A673 (cell line): ENCODE measurements around the gene IPO8. TPM values are rescaled to one million over a fixed set of nuclear protein-coding genes. Genes with fewer than 3 reads are reported as not detected.

ENCODE experiments used
- BruUV-seq: library from RNA; stranded (reverse); fragments of 400-500 nt; replicated peaks from 2 replicates; lab custom pipeline; 2021; lab: Mats Ljungman, UMichigan
- CTCF ChIA-PET: fragments of 300-600 bp; sonication (Branson Sonifier 250); formaldehyde crosslinking; loops from one replicate; lab custom pipeline; 2022; ENCODE audit warnings: antibody characterized with exemption; lab: Charles Lee
- POLR2A ChIA-PET: fragments of 300-600 bp; sonication (Branson Sonifier 250); formaldehyde crosslinking; loops from one replicate; lab custom pipeline; 2022; ENCODE audit warnings: antibody characterized with exemption; ENCODE audit not compliant: low non-redundant PET; lab: Charles Lee
- DNase-seq: peaks from one replicate; pipeline ENCODE4 v3.0.0-alpha.2; 2015; ENCODE audit warnings: low spot score
- H3K27ac ChIP-seq: fragments of 200-600 bp; sonication (generic); 2 replicates; pipeline ENCODE4 v1.5.1; 2016; ENCODE audit warnings: mixed run types, low read depth, mild to moderate bottlenecking, mixed read lengths, antibody characterized with exemption, low read length; ENCODE audit not compliant: poor library complexity, severe bottlenecking
- H3K27me3 ChIP-seq: fragments of 200-600 bp; sonication (generic); replicated peaks from 2 replicates; pipeline ENCODE4 v1.6.1; 2017; ENCODE audit warnings: mixed run types, low read depth, mild to moderate bottlenecking, mixed read lengths, antibody characterized with exemption, low read length; ENCODE audit not compliant: insufficient read depth, poor library complexity
- H3K36me3 ChIP-seq: fragments of 200-600 bp; sonication (generic); 2 replicates; pipeline ENCODE4 v1.6.1; 2016; ENCODE audit warnings: mixed run types, mild to moderate bottlenecking, mixed read lengths, antibody characterized with exemption, low read length; ENCODE audit not compliant: insufficient read depth, poor library complexity, severe bottlenecking
- H3K4me1 ChIP-seq: fragments of 200-600 bp; sonication (generic); 2 replicates; pipeline ENCODE4 v1.6.1; 2017; ENCODE audit warnings: mixed run types, mild to moderate bottlenecking, mixed read lengths, antibody characterized with exemption, low read length; ENCODE audit not compliant: insufficient read depth, poor library complexity, severe bottlenecking
- H3K4me3 ChIP-seq: fragments of 200-600 bp; sonication (generic); 2 replicates; pipeline ENCODE4 v1.5.1; 2016; ENCODE audit warnings: low read depth, mixed run types, mild to moderate bottlenecking, mixed read lengths, low read length; ENCODE audit not compliant: poor library complexity, severe bottlenecking
- H3K9me3 ChIP-seq: fragments of 200-600 bp; sonication (generic); 2 replicates; pipeline ENCODE4 v1.6.1; 2016; ENCODE audit warnings: mixed run types, low read depth, mild to moderate bottlenecking, mixed read lengths, antibody characterized with exemption, low read length; ENCODE audit not compliant: poor library complexity, severe bottlenecking
- EZH2 ChIP-seq: fragments of 200-600 bp; sonication (generic); IDR thresholded peaks from 2 replicates; pipeline ENCODE4 v1.6.1; 2017; ENCODE audit warnings: borderline replicate concordance, low read depth, mild to moderate bottlenecking, mixed read lengths, antibody characterized with exemption, low read length; ENCODE audit not compliant: poor library complexity, severe bottlenecking
- intact Hi-C: fragments of 100-400 bp; cut with micrococcal nuclease; formaldehyde crosslinking; loops from one replicate; pipeline ENCODE4 v1.10.0; 2022; ENCODE audit not compliant: unreplicated experiment
- total RNA-seq: library from RNA; stranded (reverse); gene quantifications from 2 replicates; pipeline ENCODE4 v1.2.3, GENCODE V29; 2021
- TF ChIP-seq, protein P1 (sequence below): fragments of 300-800, 200-600 bp; sonication (generic); conservative IDR thresholded peaks from 2 replicates; pipeline ENCODE4 v1.5.1; 2017; ENCODE audit warnings: low read depth, mild to moderate bottlenecking, antibody characterized with exemption, low read length, moderate library complexity, mixed read lengths

IPO8 gene
- total RNA-seq, 1 experiment from 2014 or later: 37.9 TPM

DNA sequence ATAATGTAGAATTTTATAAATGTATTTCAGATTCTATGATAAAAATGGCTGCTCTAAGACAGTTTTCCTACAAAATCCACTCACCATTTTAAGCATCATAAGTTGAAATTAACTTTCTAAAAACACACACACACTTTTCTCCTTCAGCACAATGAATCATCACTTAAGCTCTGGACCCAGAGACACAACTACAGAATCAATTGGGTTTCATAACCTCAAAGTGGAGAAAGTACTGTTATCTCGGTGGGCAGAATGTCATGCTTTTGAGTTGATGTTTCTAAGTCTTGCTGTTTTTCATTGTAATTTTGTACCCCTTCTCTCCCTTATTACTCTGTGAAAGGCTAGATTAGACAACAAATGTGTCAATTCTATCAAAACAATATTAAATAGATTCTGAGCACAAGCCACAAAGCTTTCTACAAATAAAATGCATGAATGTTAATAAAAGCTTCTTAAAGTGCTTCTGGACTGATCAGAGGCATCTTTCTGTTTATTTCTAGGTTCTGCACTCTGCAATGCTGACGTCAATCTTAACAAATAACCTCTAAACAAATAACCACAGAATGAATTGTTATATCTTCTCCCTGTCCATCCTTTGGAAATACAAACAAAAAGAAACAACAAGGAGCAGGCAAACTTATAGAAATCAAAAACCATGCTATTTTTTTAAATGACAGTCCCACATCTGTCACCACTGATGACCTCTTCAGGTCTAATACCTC, 8.2 kb downstream of the IPO8 start:
- Histone ChIP-seq H3K27ac (no peak overlapping the region), H3K9me3 (no peaks in the 10 kb centered on the region), H3K36me3 (no peaks in the 10 kb centered on the region), H3K27me3 (no peaks in the 10 kb centered on the region), H3K4me1 (peaks cover 2% of the 10 kb centered on the region), H3K4me3 (no peak overlapping the region)
- CTCF ChIA-PET: no interaction called here
- BruUV-seq: no TSS peak
- DNase-seq: no peak
- intact Hi-C loops: no loop called here
- TF ChIP-seq EZH2: no peak
- TF ChIP-seq, protein P1, sequence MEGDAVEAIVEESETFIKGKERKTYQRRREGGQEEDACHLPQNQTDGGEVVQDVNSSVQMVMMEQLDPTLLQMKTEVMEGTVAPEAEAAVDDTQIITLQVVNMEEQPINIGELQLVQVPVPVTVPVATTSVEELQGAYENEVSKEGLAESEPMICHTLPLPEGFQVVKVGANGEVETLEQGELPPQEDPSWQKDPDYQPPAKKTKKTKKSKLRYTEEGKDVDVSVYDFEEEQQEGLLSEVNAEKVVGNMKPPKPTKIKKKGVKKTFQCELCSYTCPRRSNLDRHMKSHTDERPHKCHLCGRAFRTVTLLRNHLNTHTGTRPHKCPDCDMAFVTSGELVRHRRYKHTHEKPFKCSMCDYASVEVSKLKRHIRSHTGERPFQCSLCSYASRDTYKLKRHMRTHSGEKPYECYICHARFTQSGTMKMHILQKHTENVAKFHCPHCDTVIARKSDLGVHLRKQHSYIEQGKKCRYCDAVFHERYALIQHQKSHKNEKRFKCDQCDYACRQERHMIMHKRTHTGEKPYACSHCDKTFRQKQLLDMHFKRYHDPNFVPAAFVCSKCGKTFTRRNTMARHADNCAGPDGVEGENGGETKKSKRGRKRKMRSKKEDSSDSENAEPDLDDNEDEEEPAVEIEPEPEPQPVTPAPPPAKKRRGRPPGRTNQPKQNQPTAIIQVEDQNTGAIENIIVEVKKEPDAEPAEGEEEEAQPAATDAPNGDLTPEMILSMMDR: no peak
- POLR2A ChIA-PET: no interaction called here

GRCh38 chr12:30679241-30679640, 16.4 kb downstream of the IPO8 start:
- BruUV-seq: no TSS peak
- H3K4me1 ChIP-seq: no peaks in the 10 kb centered on the region
- no peak overlapping the region for H3K4me3 ChIP-seq
- H3K9me3 ChIP-seq: no peaks in the 10 kb centered on the region
- ChIA-PET POLR2A (interaction anchor here (0.6 kb wide), 1 partner anchor 1121 kb away, joined by 3 read pairs; no protein-coding TSS in a partner anchor), CTCF (no interaction called here)
- H3K27me3 ChIP-seq: no peaks in the 10 kb centered on the region
- no peak overlapping the region for H3K27ac ChIP-seq
- no peak for TF ChIP-seq EZH2
- H3K36me3 ChIP-seq: peaks cover 7% of the 10 kb centered on the region
- intact Hi-C loops: no loop called here
- DNase-seq: no peak

DNA sequence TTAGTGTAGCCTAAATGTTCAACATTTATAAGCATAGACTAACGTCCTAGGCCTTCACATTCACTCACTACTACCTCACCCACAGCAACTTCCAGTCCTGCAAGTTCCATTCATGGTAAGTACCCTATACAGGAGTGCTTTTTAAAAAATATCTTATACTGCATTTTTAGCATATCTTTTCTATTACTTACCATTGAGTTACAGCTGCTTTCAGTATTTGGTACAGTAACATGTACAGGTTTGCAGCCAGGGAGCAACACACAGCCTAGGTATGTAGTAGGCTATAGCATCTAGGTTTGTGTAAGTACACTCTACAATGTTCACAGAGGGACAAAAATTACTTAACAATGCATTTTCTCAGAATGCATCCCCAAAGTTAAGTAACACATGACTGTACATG, 17.4 kb downstream of the IPO8 start:
- CTCF ChIA-PET: interaction anchor here (0.6 kb wide), 1 partner anchor 1015 kb away, joined by 4 read pairs; no protein-coding TSS in a partner anchor
- no peak overlapping the region for H3K4me3 ChIP-seq
- peaks cover 13% of the 10 kb centered on the region for H3K36me3 ChIP-seq
- POLR2A ChIA-PET: no interaction called here
- no peak for TF ChIP-seq EZH2
- TF ChIP-seq, protein P1: no peak
- no peaks in the 10 kb centered on the region for H3K9me3 ChIP-seq
- no TSS peak for BruUV-seq
- DNase-seq: no peak
- no peaks in the 10 kb centered on the region for H3K4me1 ChIP-seq
- H3K27me3 ChIP-seq: no peaks in the 10 kb centered on the region
- intact Hi-C loops: no loop called here
- no peak overlapping the region for H3K27ac ChIP-seq
